KOPT-K1 (cell line): ENCODE data around the gene SLC39A13.
A peak's percentile ranks its signal among the peaks of the same experiment; 100 is the strongest.

Experiments used
- H3K27ac ChIP-seq: fragments of 200-600 bp; sonication (generic); 2 replicates; pipeline ENCODE4 v1.5.1; 2016; ENCODE audit warnings: antibody characterized with exemption, mild to moderate bottlenecking, low read depth, low read length; ENCODE audit not compliant: poor library complexity, severe bottlenecking
- H3K36me3 ChIP-seq: fragments of 200-600 bp; sonication (generic); 2 replicates; pipeline ENCODE4 v1.5.1; 2017; ENCODE audit warnings: antibody characterized with exemption, mild to moderate bottlenecking, low read length, moderate library complexity; ENCODE audit not compliant: insufficient read depth
- H3K9me3 ChIP-seq: fragments of 200-600 bp; sonication (generic); 2 replicates; pipeline ENCODE4 v1.5.1; 2017; ENCODE audit warnings: antibody characterized with exemption, low read length, mild to moderate bottlenecking; ENCODE audit not compliant: insufficient read depth, poor library complexity, severe bottlenecking

The SLC39A13 gene

DNA sequence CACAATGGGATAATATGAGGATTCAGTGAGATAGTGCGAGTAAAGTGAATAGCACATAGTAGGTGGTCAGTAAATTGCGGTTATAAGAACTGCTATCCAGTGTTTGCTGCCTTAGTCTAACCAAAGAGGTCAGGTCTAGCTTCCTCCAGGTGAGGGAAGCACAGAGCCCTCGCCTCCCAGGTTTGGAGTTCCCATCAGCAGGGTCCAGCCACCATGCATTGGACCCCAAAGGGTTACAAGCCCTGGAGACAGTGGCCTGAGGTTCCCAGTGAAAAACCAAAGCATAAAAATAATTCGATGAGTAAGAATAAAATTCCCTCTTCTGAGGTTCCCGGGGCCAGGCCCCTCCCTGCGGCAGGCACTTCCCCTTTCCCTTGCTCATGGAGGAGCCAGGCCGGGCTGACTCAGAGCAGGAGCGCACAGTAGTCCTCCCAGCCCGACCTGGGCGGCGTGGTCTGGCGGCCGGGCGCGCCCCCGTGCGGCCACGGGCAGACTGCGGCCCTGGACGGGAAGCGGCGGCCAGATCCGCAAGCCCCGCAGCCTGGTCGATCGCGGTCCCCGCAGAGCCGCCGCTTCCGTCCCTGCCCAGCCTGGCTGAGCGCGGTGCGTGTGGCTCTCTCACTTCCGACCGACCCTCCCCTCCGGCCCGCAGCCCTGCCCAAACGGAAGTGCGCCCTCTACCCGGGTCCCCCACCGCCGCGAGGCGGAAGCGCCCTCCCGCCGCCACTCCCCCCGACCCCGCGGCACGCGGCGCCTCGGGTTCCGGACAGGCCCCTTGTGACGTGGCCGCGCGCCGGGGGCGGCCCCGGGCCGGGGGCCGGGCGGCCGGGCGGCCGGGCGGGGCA is at the start of gene SLC39A13:
Gene SLC39A13, plus strand, starts transcription at position 845 of the 845 bp plus-strand sequence. CDS start 1,505 bp downstream, outside the sequence.
- H3K9me3 ChIP-seq: no peaks in the 10 kb centered on the region

DNA sequence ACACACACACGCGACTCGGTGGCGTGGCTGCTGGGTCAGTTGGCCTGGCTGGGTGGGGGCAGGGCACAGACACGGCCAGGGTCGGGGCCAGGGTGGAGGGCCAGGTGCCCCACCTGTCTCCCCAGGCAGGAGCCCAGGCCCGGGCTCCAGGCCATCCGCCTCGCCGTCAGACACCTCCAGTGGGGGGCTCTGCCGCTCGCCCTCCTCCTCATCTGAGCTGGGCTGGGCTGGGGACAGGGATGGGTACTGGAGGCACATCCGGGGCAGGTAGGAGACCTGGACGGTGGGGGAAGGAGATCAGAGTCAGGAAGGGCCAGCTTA is 49.7 kb upstream of the SLC39A13 start:
- H3K27ac ChIP-seq: peak overlapping the region; percentile 82
- H3K9me3 ChIP-seq: peaks cover 9% of the 10 kb centered on the region
- no peaks in the 10 kb centered on the region for H3K36me3 ChIP-seq

More for the DNA sequence above, at the start of gene SLC39A13:
- H3K27ac ChIP-seq: peak within 1 kb of the TSS; percentile 78
- H3K36me3 ChIP-seq: no peaks in the 10 kb centered on the region

DNA sequence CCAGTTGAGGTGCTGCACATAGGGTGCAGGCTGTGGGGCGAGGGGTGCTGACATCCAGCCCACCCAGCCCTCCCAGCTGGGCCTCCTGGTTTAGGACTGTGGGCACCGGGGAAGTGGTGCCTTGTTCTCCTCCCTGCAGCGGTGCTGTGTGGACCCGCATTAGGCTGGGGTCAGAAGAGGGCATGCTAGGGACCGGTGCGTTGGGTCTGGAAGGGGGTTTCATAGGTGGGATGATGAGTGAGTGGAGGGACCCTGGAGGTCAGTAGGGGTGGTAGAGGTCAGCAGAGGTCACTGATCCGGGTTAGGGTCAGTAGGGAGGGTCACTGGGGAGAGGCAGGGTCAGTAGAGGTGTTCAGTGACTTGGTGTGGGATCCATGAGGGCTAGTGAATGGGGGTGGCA is 49.2 kb upstream of the SLC39A13 start:
- Histone ChIP-seq H3K36me3 (no peaks in the 10 kb centered on the region), H3K9me3 (peaks cover 9% of the 10 kb centered on the region), H3K27ac (peak overlapping the region; percentile 82)

DNA sequence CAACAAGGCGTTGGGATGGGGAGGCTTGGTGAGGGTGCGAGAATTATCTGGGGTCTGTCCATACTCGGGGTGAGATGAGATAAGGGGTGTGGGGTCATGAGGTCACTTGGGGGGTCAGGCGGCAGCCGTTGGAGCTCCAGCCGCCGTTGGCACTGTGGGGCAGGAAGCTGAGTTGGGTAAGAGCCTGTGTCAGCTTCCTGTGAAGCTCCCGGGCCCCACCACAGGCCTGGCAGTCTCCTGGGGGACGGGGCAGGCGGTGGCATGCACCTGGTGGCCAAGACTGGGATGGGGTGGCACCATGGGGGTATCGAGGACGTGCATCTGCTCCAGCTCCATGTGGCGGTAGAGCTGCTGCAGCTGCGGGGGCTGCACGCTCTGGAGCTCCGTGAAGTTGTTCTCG is 48.8 kb upstream of the SLC39A13 start:
- H3K36me3 ChIP-seq: no peaks in the 10 kb centered on the region
- peak overlapping the region; percentile 82 for H3K27ac ChIP-seq
- peaks cover 9% of the 10 kb centered on the region for H3K9me3 ChIP-seq

DNA sequence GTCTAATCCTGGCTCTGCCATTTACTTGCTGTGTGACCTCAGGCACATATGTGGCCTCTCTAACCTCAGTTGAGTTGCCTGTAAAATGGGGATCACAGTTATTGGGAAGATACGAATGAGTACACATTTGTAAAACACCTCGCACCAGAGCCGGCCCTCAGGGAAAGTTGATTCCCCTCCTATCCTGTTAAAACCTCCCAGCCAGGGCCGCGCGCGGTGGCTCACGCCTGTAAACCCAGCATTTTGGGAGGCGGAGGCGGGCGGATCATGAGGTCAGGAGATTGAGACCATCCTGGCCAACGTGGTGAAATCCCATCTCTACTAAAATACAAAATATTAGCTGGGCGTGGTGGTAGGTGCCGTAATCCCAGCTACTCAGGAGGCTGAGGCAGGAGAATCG is 48.0 kb upstream of the SLC39A13 start:
- H3K36me3 ChIP-seq: no peaks in the 10 kb centered on the region
- H3K27ac ChIP-seq: peak overlapping the region; percentile 82
- H3K9me3 ChIP-seq: peaks cover 9% of the 10 kb centered on the region

DNA sequence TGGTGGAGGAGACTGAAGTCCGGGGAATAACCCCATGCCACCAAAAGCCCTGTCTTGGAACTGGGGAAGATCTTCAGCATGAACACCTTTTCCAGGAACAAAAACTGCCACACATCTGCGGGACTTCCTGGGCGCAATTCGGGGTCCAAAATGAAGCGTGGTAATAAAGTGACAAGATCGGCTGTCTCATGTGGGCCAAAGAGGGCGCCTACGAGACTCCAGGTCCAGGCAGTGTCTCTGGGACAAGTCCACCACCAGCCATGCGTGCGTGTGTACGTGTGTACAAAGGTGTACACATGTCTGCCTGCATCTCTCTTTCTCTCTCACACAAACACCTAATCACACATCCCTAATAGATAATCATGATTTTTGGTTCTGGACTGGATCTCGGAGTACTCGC is 47.0 kb upstream of the SLC39A13 start:
- H3K27ac ChIP-seq: peak overlapping the region; percentile 55
- peaks cover 9% of the 10 kb centered on the region for H3K9me3 ChIP-seq
- H3K36me3 ChIP-seq: no peaks in the 10 kb centered on the region

DNA sequence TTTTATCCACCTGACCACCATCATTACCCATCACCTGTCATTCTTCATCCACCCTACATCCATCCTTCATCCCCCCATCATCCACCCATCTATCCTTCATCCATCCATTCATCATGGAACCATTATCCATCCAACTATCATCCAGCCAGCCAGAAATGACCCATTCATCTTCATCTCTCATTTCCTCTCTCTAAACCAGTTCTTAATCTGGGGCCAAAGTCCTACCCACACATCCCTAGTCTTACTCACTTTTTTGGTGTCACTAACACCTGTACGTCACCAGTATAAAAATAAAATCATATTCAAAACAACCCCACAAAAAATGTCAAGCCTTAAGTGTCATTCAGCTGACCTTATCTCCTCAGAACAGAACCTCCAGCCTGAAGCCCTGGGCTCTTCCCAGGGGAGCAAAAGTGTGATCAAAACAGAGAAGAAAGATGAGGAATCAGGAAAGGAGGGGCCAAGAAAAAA is 42.3 kb upstream of the SLC39A13 start:
- Histone ChIP-seq H3K9me3 (no peaks in the 10 kb centered on the region), H3K36me3 (no peaks in the 10 kb centered on the region), H3K27ac (no peak overlapping the region)

DNA sequence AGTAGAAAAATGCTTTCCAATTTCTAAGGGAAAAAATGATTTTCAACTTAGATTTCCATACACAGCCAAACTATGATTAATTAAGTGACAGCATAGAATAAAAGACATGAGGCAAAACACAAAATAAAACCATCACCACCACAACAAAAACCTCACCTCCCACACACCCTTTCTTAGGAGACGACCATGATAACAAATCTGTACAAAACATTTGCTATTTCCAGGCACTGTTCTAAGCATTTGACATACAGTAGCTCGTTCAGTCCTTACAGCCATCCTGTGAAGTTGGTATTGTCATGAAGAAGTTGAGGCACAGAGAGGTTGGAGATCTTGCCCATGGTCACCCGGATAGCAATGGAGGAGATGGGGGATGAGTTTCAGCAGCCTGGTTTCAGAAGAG is 38.7 kb upstream of the SLC39A13 start:
- Histone ChIP-seq H3K9me3 (no peaks in the 10 kb centered on the region), H3K27ac (no peak overlapping the region), H3K36me3 (no peaks in the 10 kb centered on the region)

DNA sequence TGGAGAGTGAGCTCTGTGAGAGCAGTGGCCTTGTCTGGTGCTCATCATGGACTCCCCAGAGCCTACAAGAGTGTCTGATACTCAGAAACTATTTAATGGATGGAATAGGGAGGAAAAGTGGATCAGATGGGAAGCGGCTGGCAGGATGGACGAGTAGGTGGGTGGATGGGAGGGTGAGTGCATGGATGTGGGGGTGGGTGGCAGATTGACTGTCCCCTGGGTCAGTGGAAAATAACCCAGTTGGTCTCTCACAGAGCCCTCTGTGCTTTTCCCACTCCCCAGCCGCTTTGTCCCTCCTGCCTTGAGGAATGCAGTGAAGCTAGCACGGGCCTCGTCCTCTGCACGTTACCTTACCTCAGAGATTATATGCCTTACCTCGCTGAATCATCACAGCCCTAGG is 36.0 kb upstream of the SLC39A13 start:
- H3K36me3 ChIP-seq: no peaks in the 10 kb centered on the region
- H3K27ac ChIP-seq: no peak overlapping the region
- H3K9me3 ChIP-seq: no peaks in the 10 kb centered on the region

DNA sequence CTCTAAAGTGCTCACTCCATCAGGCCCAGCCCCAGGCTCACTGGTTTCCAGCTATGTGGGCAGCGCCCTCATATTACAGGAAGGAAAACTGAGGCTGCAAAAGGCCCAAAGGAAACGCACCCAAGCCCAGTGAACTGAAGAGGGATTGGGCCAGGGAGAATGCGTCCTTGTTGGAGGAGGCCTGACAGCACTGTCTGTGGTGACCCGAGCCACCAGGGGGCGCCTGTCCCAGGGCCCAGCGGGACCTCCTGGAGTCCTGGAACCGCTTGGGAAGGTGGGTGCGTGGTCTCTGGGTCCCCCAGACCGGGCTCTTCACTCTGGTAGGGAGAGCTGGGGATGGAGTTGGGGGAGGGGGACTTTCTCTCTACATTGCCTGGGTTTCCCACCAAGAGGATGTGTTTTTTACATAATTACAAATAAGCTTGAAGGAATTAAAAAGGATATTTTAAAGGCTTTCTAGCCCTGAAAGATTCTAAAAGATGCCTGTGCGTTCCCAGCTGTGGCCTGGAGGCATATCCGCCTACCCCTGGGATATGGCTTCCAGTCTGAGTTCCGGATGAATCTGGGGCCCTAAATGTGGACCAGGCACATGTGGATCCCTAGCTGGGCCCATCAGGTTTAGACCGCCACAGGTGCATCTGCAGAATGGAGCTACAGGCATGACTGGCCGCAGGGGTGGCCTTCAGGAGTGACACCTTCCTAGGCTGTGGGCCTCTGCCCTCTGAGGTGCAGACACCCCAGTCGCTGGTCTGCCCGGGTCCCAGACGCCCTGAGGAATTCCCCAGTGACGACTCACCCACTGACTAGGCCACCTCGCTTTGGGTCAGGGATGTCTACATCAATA is 34.3 kb upstream of the SLC39A13 start:
- H3K27ac ChIP-seq: no peak overlapping the region
- no peaks in the 10 kb centered on the region for H3K36me3 ChIP-seq
- no peaks in the 10 kb centered on the region for H3K9me3 ChIP-seq

DNA sequence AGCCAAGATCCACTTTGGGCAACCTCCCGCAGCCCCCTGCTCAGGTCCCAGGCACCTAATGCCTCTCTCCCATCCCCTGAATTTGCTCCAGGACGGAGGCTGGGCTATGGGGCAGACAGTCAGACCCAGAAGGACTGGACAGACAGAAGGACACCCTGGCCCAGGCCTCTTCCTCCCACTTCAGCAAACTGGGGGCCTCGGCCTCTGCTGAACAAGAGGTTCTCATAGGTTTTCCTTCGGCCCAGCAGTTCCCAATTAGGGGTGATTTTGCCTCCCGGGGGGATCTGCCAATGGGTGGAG is 33.7 kb upstream of the SLC39A13 start:
- no peaks in the 10 kb centered on the region for H3K9me3 ChIP-seq
- H3K27ac ChIP-seq: no peak overlapping the region
- H3K36me3 ChIP-seq: no peaks in the 10 kb centered on the region

DNA sequence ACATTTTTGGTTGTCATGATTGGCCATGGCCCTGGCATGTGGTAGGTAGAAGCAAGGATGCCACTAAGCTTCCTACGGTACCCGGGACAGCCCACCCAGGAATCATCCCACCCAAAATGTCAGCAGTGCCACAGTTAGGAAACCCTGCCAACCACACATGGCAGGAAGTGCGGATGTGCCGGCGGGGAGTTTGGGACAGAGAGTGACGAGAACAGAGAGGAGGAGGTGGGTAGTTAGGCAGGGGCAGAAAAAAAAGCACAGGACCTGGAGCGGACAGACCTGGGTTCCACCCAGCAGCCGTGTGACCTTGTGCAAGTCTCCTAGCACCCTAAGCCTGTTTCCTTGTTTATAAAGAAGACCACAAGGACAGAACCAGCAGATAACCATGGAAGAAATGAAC is 33.4 kb upstream of the SLC39A13 start:
- H3K27ac ChIP-seq: no peak overlapping the region
- no peaks in the 10 kb centered on the region for H3K36me3 ChIP-seq
- no peaks in the 10 kb centered on the region for H3K9me3 ChIP-seq

DNA sequence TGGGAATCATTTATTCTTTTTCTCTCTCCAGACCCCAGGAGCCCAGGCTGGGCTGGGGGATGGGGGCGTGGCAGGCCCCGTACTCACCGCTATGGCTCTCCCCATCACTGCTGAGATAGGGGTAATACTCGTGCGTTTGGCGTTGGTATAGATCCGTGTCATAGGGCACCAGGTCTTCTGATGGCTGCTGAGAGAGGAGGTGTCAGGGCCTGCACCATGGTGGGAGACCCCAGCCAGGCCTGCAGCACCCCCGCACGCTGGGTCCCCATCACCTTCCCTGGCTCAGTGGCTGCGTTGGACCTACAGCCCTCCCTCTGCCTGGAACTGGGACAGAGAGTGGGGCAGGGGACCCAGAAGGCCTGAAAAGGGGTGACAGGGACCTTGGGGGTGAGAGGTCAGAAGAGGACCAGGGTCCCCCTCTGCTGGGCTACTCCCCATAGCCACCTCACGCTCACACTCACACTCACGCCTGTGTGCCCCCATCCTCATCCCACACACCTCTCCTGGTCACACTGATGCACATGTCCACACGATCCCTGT is 32.8 kb upstream of the SLC39A13 start:
- Histone ChIP-seq H3K36me3 (no peaks in the 10 kb centered on the region), H3K9me3 (no peaks in the 10 kb centered on the region), H3K27ac (no peak overlapping the region)

DNA sequence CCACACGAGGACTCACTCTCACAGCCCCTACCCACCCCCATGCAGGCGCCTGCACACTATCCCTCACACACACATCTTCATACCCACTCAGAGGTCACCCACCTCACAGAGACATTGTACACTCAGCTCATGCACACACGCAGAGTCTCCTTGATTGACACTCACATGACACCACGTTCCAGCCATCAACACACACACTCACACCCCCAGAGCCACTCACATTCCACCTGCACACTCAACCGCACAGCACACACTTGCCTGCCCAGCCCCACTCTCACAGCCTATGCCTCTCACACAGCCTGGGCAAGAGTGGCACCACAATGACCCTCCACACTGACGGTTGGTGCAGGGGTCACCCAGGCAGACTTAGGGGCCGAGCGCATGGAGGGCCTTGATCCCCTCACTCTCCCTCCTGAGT is 32.3 kb upstream of the SLC39A13 start:
- H3K36me3 ChIP-seq: no peaks in the 10 kb centered on the region
- H3K27ac ChIP-seq: no peak overlapping the region
- no peaks in the 10 kb centered on the region for H3K9me3 ChIP-seq

DNA sequence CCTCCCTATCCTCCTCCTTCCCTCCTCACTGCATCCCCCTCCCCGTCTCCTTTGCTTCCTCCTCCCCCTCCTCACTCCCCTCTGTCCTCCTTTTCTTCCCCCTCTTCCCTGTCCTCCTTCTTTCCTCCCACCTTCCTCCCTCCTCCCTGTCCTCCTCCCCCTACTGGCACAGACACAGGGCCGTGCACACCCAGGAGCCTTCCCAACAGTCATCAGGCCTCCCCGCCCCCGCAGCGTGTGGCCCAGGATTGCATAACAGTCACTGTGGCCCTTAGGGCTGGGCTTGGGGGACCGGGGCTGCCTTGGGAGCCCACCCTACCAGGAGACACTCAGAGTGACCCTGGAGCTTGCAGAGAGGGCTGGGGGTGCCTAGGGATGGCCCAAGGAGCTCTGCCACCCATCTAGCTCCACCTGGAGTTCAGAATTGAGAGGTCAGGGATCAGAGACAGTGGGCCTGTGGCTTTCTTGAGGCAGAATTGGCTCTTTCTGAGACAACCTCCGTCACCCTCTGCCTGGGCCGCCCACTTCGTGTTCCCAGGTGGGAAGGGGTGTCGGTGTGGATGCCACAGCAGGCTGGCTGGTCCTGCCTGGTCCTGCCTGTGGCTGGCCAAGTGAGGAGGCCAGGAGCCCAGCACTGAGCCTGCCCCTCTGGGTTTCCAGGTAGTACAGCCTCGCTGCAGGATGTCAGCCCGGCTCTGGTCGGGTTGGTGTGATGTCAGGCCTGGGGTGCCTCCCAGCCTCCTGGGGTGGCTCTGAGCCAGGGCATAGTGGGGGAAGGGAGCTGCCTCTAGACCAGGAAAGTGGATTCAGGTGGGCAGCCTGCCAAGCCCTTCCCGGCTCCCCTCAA is 31.6 kb upstream of the SLC39A13 start:
- Histone ChIP-seq H3K36me3 (no peaks in the 10 kb centered on the region), H3K9me3 (no peaks in the 10 kb centered on the region), H3K27ac (no peak overlapping the region)
